ENCODE results near the gene BMF. TPM values are rescaled to one million over a fixed set of nuclear protein-coding genes. Genes with fewer than 3 reads are reported as not detected.

Gene BMF
- total RNA-seq, 2 experiments from 2014 or later, result 4.8 to 11.1 TPM

- Histone ChIP-seq H3K4me3 (ENCODE audit: low read depth, low read length, poor library complexity, severe bottlenecking) (peak overlapping the region; percentile 15), H4K20me1 (ENCODE audit: insufficient read depth, low read length) (no peaks in the 10 kb centered on the region), H3K9me3 (ENCODE audit: low read length) (no peaks in the 10 kb centered on the region), H3K79me2 (ENCODE audit: insufficient read depth, low read depth, low read length) (no peaks in the 10 kb centered on the region), H3K4me1 (ENCODE audit: insufficient read depth, low read length, poor library complexity, severe bottlenecking) (peaks cover 78% of the 10 kb centered on the region), H3K27ac (ENCODE audit: low read depth, low read length, poor library complexity, severe bottlenecking) (peak overlapping the region; percentile 40), H3K36me3 (ENCODE audit: insufficient read depth, low read length) (no peaks in the 10 kb centered on the region), H3K4me2 (ENCODE audit: low read length) (peak overlapping the region; percentile 64), H3K9me2 (ENCODE audit: insufficient read depth, low read length) (no peaks in the 10 kb centered on the region), H2AFZ (ENCODE audit: low read length) (peak overlapping the region; percentile 66)
- intact Hi-C loops (cut with micrococcal nuclease; ENCODE audit: unreplicated experiment), result no loop called here
- ChIA-PET CTCF (ENCODE audit: unreplicated experiment) (interaction anchor here (0.6 to 1.2 kb wide), 3 partner anchors 12 to 19 kb away, joined by 3 to 7 read pairs (median 5); no protein-coding TSS in a partner anchor), POLR2A (interaction anchor here (0.8 to 2.7 kb wide), 4 partner anchors 13 to 73 kb away, joined by 3 to 15 read pairs (median 4); no protein-coding TSS in a partner anchor)
- no peak for TF ChIP-seq EZH2phosphoT487 (IDR thresholded peaks at IDR 0.05; ENCODE audit: borderline replicate concordance, low read depth, low read length)
- TF ChIP-seq, protein P1, sequence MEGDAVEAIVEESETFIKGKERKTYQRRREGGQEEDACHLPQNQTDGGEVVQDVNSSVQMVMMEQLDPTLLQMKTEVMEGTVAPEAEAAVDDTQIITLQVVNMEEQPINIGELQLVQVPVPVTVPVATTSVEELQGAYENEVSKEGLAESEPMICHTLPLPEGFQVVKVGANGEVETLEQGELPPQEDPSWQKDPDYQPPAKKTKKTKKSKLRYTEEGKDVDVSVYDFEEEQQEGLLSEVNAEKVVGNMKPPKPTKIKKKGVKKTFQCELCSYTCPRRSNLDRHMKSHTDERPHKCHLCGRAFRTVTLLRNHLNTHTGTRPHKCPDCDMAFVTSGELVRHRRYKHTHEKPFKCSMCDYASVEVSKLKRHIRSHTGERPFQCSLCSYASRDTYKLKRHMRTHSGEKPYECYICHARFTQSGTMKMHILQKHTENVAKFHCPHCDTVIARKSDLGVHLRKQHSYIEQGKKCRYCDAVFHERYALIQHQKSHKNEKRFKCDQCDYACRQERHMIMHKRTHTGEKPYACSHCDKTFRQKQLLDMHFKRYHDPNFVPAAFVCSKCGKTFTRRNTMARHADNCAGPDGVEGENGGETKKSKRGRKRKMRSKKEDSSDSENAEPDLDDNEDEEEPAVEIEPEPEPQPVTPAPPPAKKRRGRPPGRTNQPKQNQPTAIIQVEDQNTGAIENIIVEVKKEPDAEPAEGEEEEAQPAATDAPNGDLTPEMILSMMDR (conservative IDR thresholded peaks at IDR 0.05; ENCODE audit: low read length), result no peak
- no TSS peak for BruUV-seq (replicated peaks)
- DNase-seq (ENCODE audit: low spot score), result peak; percentile 61
Observed at GRCh38 chr15:40092979-40093869, 15.5 kb downstream of the BMF start.

GRCh38 chr15:40092256-40092978, 16.3 kb downstream of the BMF start:
- no peaks in the 10 kb centered on the region for H3K36me3 ChIP-seq (ENCODE audit: insufficient read depth, low read length)
- DNase-seq (ENCODE audit: low spot score), result no peak
- H2AFZ ChIP-seq (ENCODE audit: low read length), result peak overlapping the region; percentile 66; the same call in 1 of the 2 replicates
- intact Hi-C loops (cut with micrococcal nuclease; ENCODE audit: unreplicated experiment), result no loop called here
- H3K9me3 ChIP-seq (ENCODE audit: low read length), result no peaks in the 10 kb centered on the region
- no peaks in the 10 kb centered on the region for H3K79me2 ChIP-seq (ENCODE audit: insufficient read depth, low read depth, low read length)
- TF ChIP-seq EZH2phosphoT487 (IDR thresholded peaks at IDR 0.05; ENCODE audit: borderline replicate concordance, low read depth, low read length), result no peak
- TF ChIP-seq, protein P1 (conservative IDR thresholded peaks at IDR 0.05; ENCODE audit: low read length), result no peak
- no peaks in the 10 kb centered on the region for H3K9me2 ChIP-seq (ENCODE audit: insufficient read depth, low read length)
- BruUV-seq (replicated peaks), result no TSS peak
- H3K27ac ChIP-seq (ENCODE audit: low read depth, low read length, poor library complexity, severe bottlenecking), result peak overlapping the region; percentile 40
- H3K4me1 ChIP-seq (ENCODE audit: insufficient read depth, low read length, poor library complexity, severe bottlenecking), result peaks cover 70% of the 10 kb centered on the region
- no peaks in the 10 kb centered on the region for H4K20me1 ChIP-seq (ENCODE audit: insufficient read depth, low read length)
- CTCF ChIA-PET (ENCODE audit: unreplicated experiment), result interaction anchor here (0.6 to 1.2 kb wide), 2 partner anchors 14 to 19 kb away, joined by 3 to 5 read pairs; no protein-coding TSS in a partner anchor
- peak overlapping the region; percentile 64 for H3K4me2 ChIP-seq (ENCODE audit: low read length)
- no peak overlapping the region for H3K4me3 ChIP-seq (ENCODE audit: low read depth, low read length, poor library complexity, severe bottlenecking)
- POLR2A ChIA-PET, result interaction anchor here (0.8 to 2.7 kb wide), 3 partner anchors 13 to 74 kb away, joined by 3 to 15 read pairs (median 3); no protein-coding TSS in a partner anchor
